Naive B cell (primary cell): Measurements from ENCODE around the gene KHSRP. TPM values are rescaled to one million over a fixed set of nuclear protein-coding genes. Genes with fewer than 3 reads are reported as not detected.
A peak's percentile ranks its signal among the peaks of the same experiment; 100 is the strongest.

Experiments used
- ATAC-seq, 2 donors: fragments of 150-1000 bp; cut with Tn5 transposase; 2 replicates each; pipeline ENCODE4 v1.10.0; 2021; ENCODE audit warnings: low read depth in 2 of 2, mild to moderate bottlenecking in 2 of 2, moderate library complexity in 2 of 2
- DNase-seq: peaks from one replicate; pipeline ENCODE4 v3.0.0; 2022
- H3K27ac Mint-ChIP-seq, 6 donors: one replicate each; pipeline ENCODE4 v1.8.0; 2020 to 2022; ENCODE audit warnings: mild to moderate bottlenecking in 6 of 6, mixed read lengths in 6 of 6, moderate library complexity in 5 of 6, inconsistent platforms in 2 of 6
- H3K27me3 Mint-ChIP-seq, 3 donors: one replicate each; pipeline ENCODE4 v1.8.0; 2021 to 2022; ENCODE audit warnings: mixed read lengths in 3 of 3, mild to moderate bottlenecking in 1 of 3
- H3K36me3 Mint-ChIP-seq, 2 donors: one replicate each; pipeline ENCODE4 v1.8.0; 2020 to 2022; ENCODE audit warnings: mixed read lengths in 2 of 2, inconsistent platforms in 1 of 2, mild to moderate bottlenecking in 1 of 2
- H3K4me1 Mint-ChIP-seq, 3 donors: one replicate each; pipeline ENCODE4 v1.8.0; 2020 to 2022; ENCODE audit warnings: mixed read lengths in 3 of 3, inconsistent platforms in 1 of 3, mild to moderate bottlenecking in 1 of 3, moderate library complexity in 1 of 3
- H3K4me3 Mint-ChIP-seq, 8 donors: one replicate each; pipeline ENCODE4 v1.8.0; 2020 to 2022; ENCODE audit warnings: mild to moderate bottlenecking in 8 of 8, mixed read lengths in 8 of 8, moderate library complexity in 8 of 8, inconsistent platforms in 2 of 8
- H3K9me3 Mint-ChIP-seq, 7 donors: one replicate each; pipeline ENCODE4 v1.8.0; 2020 to 2022; ENCODE audit warnings: mixed read lengths in 7 of 7, mild to moderate bottlenecking in 5 of 7, inconsistent platforms in 2 of 7, moderate library complexity in 1 of 7
- polyA plus RNA-seq, 6 donors: library from polyadenylated mRNA; unstranded; fragments of 300-500 nt; fragmentation: Illumina TruSeq; gene quantifications; one replicate each; pipeline ENCODE4 v1.2.3, GENCODE V29; 2021; ENCODE audit warnings: low read depth in 6 of 6

The KHSRP gene
- polyA plus RNA-seq, 6 donors from 2014 or later = 12.1 to 26.3 (median 20.6) TPM

GRCh38 chr19:6459262-6460098, 34.9 kb upstream of the KHSRP start, which contains the start of gene SLC25A23:
Gene SLC25A23, minus strand, starts transcription at chr19:6459792. Its CDS starts 164 bp downstream, at chr19:6459628.
- Mint-ChIP-seq H3K36me3 (no peaks in the 10 kb centered on the region), H3K9me3 (peaks cover 0 to 6% (median 0%) of the 10 kb centered on the region in 7 donors), H3K27me3 (peaks cover 0 to 6% (median under 1%) of the 10 kb centered on the region in 3 donors), H3K4me3 (peak within 1 kb of the TSS; percentile 91 to 99 (median 94)), H3K4me1 (peaks cover 17 to 33% (median 22%) of the 10 kb centered on the region in 3 donors), H3K27ac (peak within 1 kb of the TSS; percentile 35 to 94 (median 92))
- ATAC-seq (peak; percentile 12 to 16), DNase-seq (peak; percentile 32)

- Mint-ChIP-seq H3K9me3 (peaks cover 0 to 10% (median 3%) of the 10 kb centered on the region in 7 donors), H3K36me3 (peaks cover 3 to 5% of the 10 kb centered on the region in 2 donors), H3K27me3 (no peaks in the 10 kb centered on the region), H3K27ac (peak overlapping the region in 3 of 6 donors; percentile 47 to 92 (median 77)), H3K4me1 (peaks cover 14 to 28% (median 18%) of the 10 kb centered on the region in 3 donors), H3K4me3 (peak overlapping the region; percentile 72 to 93 (median 88))
- ATAC-seq (no peak), DNase-seq (no peak)
Measured at GRCh38 chr19:6458695-6459261, 34.2 kb upstream of the KHSRP start.

- peaks cover 0 to 13% (median 7%) of the 10 kb centered on the region in 7 donors for H3K9me3 Mint-ChIP-seq
- peaks cover 14 to 27% (median 18%) of the 10 kb centered on the region in 3 donors for H3K4me1 Mint-ChIP-seq
- ATAC-seq (no peak), DNase-seq (no peak)
- peak overlapping the region; percentile 25 to 93 (median 88) for H3K4me3 Mint-ChIP-seq
- no peaks in the 10 kb centered on the region for H3K27me3 Mint-ChIP-seq
- peak overlapping the region in 2 of 6 donors; percentile 77 to 92 for H3K27ac Mint-ChIP-seq
- peaks cover 6 to 8% of the 10 kb centered on the region in 2 donors for H3K36me3 Mint-ChIP-seq
Measured at GRCh38 chr19:6457958-6458694, 33.5 kb upstream of the KHSRP start.

- Mint-ChIP-seq H3K9me3 (peaks cover 0 to 19% (median 7%) of the 10 kb centered on the region in 7 donors), H3K27me3 (no peaks in the 10 kb centered on the region), H3K4me1 (peaks cover 12 to 27% (median 18%) of the 10 kb centered on the region in 3 donors), H3K4me3 (no peak overlapping the region), H3K27ac (no peak overlapping the region), H3K36me3 (peaks cover 8 to 11% of the 10 kb centered on the region in 2 donors)
- DNase-seq (no peak), ATAC-seq (no peak)
Measured at GRCh38 chr19:6455924-6456323, 31.3 kb upstream of the KHSRP start.

GRCh38 chr19:6453951-6454565, 29.4 kb upstream of the KHSRP start:
- Mint-ChIP-seq H3K27ac (no peak overlapping the region), H3K27me3 (peaks cover 0 to 6% (median 0%) of the 10 kb centered on the region in 3 donors), H3K9me3 (peaks cover 0 to 19% (median 7%) of the 10 kb centered on the region in 7 donors), H3K4me3 (no peak overlapping the region), H3K4me1 (peaks cover 6 to 15% (median 9%) of the 10 kb centered on the region in 3 donors), H3K36me3 (peaks cover 8 to 11% of the 10 kb centered on the region in 2 donors)
- no peak for DNase-seq
- ATAC-seq = no peak

GRCh38 chr19:6452899-6453298, 28.3 kb upstream of the KHSRP start:
- H3K9me3 Mint-ChIP-seq = peaks cover 0 to 19% (median 7%) of the 10 kb centered on the region in 7 donors
- no peak overlapping the region for H3K4me3 Mint-ChIP-seq
- H3K27ac Mint-ChIP-seq = no peak overlapping the region
- DNase-seq (no peak), ATAC-seq (no peak)
- H3K36me3 Mint-ChIP-seq = peaks cover 8 to 11% of the 10 kb centered on the region in 2 donors
- peaks cover 0 to 6% (median 0%) of the 10 kb centered on the region in 3 donors for H3K27me3 Mint-ChIP-seq
- H3K4me1 Mint-ChIP-seq = peaks cover 0 to 3% (median 0%) of the 10 kb centered on the region in 3 donors

- ATAC-seq (no peak), DNase-seq (no peak)
- peaks cover 8 to 11% of the 10 kb centered on the region in 2 donors for H3K36me3 Mint-ChIP-seq
- H3K4me1 Mint-ChIP-seq = no peaks in the 10 kb centered on the region
- H3K9me3 Mint-ChIP-seq = peaks cover 0 to 19% (median 7%) of the 10 kb centered on the region in 7 donors
- H3K27ac Mint-ChIP-seq = no peak overlapping the region
- H3K27me3 Mint-ChIP-seq = peaks cover 0 to 6% (median 0%) of the 10 kb centered on the region in 3 donors
- no peak overlapping the region for H3K4me3 Mint-ChIP-seq
Measured at GRCh38 chr19:6452223-6452614, 27.6 kb upstream of the KHSRP start.

GRCh38 chr19:6451583-6452222, 27.1 kb upstream of the KHSRP start:
- Mint-ChIP-seq H3K4me3 (no peak overlapping the region), H3K27ac (peak overlapping the region in 1 of 6 donors; percentile 26), H3K9me3 (peaks cover 0 to 19% (median 7%) of the 10 kb centered on the region in 7 donors), H3K27me3 (peaks cover 0 to 6% (median 0%) of the 10 kb centered on the region in 3 donors), H3K36me3 (peaks cover 9 to 14% of the 10 kb centered on the region in 2 donors), H3K4me1 (no peaks in the 10 kb centered on the region)
- DNase-seq (no peak), ATAC-seq (no peak)

GRCh38 chr19:6450166-6450565, 25.6 kb upstream of the KHSRP start:
- H3K4me1 Mint-ChIP-seq = no peaks in the 10 kb centered on the region
- DNase-seq (no peak), ATAC-seq (no peak)
- peaks cover 0 to 6% (median 0%) of the 10 kb centered on the region in 3 donors for H3K27me3 Mint-ChIP-seq
- H3K4me3 Mint-ChIP-seq = peak overlapping the region in 1 of 8 donors; percentile 9
- peaks cover 1 to 19% (median 7%) of the 10 kb centered on the region in 7 donors for H3K9me3 Mint-ChIP-seq
- H3K27ac Mint-ChIP-seq = no peak overlapping the region
- H3K36me3 Mint-ChIP-seq = peaks cover 18 to 19% of the 10 kb centered on the region in 2 donors

GRCh38 chr19:6448045-6448444, 23.4 kb upstream of the KHSRP start:
- Mint-ChIP-seq H3K27me3 (peaks cover 0 to 6% (median 0%) of the 10 kb centered on the region in 3 donors), H3K36me3 (peaks cover 10 to 12% of the 10 kb centered on the region in 2 donors), H3K4me1 (no peaks in the 10 kb centered on the region), H3K27ac (peak overlapping the region in 1 of 6 donors; percentile 9), H3K4me3 (no peak overlapping the region), H3K9me3 (peaks cover 0 to 5% (median 4%) of the 10 kb centered on the region in 7 donors)
- DNase-seq (no peak), ATAC-seq (no peak)

GRCh38 chr19:6446452-6446851, 21.8 kb upstream of the KHSRP start:
- Mint-ChIP-seq H3K4me3 (no peak overlapping the region), H3K27me3 (peaks cover 0 to 6% (median 0%) of the 10 kb centered on the region in 3 donors), H3K9me3 (peaks cover 0 to 5% (median 1%) of the 10 kb centered on the region in 7 donors), H3K27ac (peak overlapping the region in 2 of 6 donors; percentile 60 to 77), H3K36me3 (peaks cover 7 to 10% of the 10 kb centered on the region in 2 donors), H3K4me1 (no peaks in the 10 kb centered on the region)
- no peak for DNase-seq
- no peak for ATAC-seq

- Mint-ChIP-seq H3K36me3 (peaks cover 7 to 10% of the 10 kb centered on the region in 2 donors), H3K4me1 (peaks cover 0 to 3% (median 0%) of the 10 kb centered on the region in 3 donors), H3K4me3 (no peak overlapping the region), H3K9me3 (peaks cover 0 to 5% (median 1%) of the 10 kb centered on the region in 7 donors), H3K27ac (no peak overlapping the region), H3K27me3 (no peaks in the 10 kb centered on the region)
- ATAC-seq (no peak), DNase-seq (no peak)
Measured at GRCh38 chr19:6443986-6444385, 19.4 kb upstream of the KHSRP start.
